ENCODE results near the gene SLC38A7.

The SLC38A7 gene

DNA sequence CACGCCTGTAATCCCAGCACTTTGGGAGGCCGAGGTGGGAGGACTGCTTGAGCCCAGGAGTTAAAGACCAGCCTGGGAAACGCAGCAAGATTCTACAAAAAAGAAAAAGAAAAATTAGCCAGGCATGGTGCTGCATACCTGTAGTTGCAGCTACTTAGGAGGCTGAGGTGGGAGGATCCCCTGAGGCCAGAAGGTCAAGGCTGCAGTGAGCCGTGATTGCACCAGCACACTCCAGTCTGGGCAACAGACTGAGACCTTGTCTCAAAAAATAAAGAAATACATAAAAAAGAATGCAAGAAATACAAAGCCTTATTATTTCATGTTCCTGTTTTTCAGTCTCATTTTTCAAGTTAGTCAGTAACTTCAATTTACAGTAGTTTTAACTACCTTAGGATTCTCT, 49.1 kb downstream of the SLC38A7 start:
- DNase-seq (ENCODE audit: low read depth in 2 of 2), result no peak

DNA sequence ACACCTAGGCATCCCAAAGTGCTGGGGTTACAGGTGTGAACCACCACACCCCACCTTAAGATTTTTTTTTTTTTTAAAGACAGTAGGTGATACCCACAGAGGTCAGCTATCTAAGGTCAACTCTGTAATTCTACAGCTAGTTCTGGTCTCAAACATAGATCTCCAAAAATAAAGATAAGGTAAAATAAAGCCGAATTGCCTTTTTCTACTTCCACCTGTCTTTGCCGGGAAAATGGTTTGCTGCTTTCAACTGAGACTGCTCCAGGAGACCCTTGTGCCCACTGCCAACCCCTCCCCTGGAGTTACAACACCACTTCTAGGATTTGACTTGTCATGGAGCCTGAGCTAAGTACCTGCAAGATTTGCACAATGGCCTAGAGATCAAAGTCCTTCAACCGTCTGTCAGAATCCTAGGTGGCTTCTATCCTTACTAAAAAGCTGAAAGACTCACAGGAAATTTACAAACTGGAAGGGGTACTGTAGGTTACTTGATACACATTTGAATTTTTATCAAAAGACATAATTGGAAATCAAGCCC, 50.2 kb downstream of the SLC38A7 start:
- no peak for DNase-seq (ENCODE audit: low read depth in 2 of 2)

DNA sequence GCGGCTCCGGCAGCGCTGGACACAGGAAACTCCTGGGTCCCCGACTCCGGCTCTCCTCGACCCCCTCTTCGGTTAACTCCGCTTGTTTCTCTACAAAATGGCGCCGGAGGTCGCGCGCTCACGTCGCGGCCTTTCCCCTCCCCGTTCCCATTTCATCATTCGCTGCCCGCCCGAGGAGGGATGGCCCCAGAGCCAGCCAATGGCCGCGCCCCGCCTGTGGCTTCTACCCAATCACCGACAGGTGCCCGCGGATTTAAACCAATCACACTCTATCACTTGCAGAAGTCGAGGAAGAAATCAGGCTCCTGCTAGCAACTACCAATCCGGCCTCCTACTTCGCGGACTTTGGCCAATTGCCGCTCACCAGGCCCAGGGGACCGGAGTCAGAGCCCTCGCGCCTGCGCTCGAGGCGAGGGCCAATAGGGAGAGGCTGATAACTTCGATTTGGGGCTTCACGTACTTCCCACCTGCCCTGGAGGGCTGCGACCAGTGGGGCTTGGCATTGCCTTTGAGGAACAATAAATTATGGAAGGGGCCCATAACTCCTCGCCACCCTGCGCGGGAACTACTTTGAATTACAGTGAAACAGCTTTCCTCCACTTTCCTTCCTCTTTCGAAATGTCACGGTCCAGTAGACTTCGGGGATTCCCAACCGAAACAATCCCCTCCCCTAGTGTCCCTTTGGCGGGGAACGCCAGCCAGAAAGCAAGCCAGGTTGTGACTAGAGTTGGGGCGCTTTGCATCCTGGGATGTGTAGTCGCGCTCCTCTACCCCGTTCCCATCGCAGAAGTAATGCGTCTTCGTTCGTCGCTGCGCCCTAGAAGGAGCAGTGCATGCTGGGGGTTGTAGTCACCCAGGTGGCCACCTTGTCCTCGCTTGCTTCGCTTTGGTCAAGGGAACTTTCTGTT, 54.6 kb downstream of the SLC38A7 start, which contains the start of gene CNOT1:
TSS of gene CNOT1 (minus strand) at position 94 of the 908 bp plus-strand sequence. CDS start 30,489 bp downstream, outside the sequence.
- DNase-seq (ENCODE audit: low read depth in 2 of 2), result peak; percentile 95

DNA sequence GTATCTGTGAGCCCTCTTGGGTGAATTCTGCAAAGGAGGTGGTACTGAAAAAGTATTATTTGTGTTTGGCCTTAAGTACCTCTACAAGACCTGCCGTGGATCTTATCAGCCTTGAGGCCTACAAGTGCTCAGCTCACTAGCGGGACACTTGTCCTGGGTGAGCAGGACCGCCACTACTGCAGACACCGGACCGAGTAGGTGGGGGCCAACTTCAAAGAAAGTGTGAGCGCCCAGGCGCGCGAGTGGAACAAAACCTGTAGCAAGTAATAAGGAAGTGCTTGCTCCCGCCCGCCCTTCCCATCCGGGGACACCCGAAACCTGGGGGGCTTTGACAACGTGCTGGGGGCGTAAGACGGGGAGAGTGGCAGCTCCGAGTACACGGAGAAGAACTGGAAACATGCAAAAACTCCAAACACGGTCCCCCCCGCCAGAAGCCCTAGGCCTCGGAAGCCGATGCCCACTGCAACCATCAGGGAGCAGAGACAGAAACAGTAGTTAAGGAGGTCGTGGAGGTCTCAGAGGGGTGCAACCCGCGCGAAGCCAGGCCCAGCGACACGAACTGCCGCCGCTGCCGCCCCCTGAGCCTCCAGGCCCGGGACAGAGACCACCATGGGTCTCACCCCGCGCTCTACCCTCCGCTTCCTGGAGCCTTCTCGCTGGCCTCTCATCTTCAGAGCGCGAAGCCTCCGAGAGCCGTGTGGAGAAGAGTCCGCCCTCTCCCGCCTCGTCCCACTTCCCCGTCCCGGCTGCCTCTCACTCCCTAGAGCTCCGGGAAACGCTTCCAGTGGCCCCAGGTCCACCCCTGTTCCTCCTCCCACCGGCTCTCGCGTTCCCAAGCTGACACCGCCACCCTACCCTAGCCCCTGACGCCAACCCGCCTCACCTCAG, 55.5 kb downstream of the SLC38A7 start:
- DNase-seq (ENCODE audit: low read depth in 2 of 2), result peak; percentile 20 to 28

DNA sequence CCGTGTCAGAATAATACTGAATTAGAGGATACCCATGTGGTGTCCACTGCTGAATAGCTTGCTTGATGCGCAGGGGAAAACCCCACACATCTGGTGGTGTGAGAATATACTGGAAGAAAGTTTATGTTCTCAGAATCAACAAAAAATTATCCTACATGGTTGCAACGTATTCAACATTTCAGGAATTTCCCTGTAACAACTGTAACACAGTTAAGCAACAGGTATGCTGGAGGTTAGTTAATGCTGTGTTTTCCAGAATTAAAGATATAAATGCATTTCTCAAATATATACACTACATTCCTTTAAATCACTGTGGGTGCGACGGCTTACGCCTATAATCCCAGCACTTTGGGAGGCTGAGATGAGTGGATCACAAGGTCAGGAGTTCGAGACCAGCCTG, 60.4 kb downstream of the SLC38A7 start:
- DNase-seq (ENCODE audit: low read depth in 2 of 2), result no peak

DNA sequence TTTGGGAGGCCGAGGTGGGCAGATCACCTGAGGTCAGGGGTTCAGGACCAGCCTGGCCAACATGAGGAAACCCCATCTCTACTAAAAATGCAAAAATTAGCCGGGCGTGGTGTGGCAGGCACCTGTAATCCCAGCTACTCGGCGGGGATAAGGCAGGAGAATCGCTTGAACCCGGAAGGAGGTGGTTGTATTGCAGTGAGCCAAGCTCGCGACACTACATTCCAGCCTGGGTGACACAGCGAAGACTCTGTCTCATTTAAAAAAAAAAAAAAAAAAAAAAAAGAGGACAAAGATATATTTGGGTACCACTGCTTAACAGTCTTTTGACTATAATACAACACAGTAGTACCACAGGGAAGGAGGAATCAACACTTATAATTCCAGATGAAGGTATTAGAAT, 64.2 kb downstream of the SLC38A7 start:
- no peak for DNase-seq (ENCODE audit: low read depth in 2 of 2)

DNA sequence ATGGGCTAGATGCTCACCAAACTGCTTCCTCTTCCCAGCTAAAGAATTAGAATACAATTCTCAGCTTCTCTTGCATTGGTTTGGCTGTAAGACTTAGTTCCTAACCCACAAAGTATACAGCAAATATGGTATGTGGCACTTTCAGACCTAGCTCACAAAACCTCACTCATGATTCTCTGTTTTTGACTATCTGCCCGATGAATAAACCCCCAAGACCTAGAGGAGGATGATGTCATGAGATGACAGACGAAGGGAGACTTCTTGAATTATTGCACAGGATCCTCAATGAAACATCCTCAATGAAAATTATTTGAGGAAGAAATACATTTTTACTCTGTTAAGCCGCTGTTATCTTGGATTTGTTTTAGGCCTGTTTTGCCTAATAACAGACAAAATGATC, 69.3 kb downstream of the SLC38A7 start:
- DNase-seq (ENCODE audit: low read depth in 2 of 2), result no peak
